Breast epithelium (tissue), 3 donors: Measurements from ENCODE around the gene CADPS.

Source experiments
- POLR2A ChIP-seq: fragments of 450-650 bp; IDR thresholded peaks from one replicate; pipeline ENCODE4 v1.6.1; 2016; ENCODE audit warnings: antibody characterized with exemption, mild to moderate bottlenecking, moderate library complexity
- TF ChIP-seq, protein P1 (sequence below), 3 donors: fragments of 450-650 bp; IDR thresholded peaks; one replicate each; pipeline ENCODE4 v1.5.1; 2016 to 2017; ENCODE audit warnings: antibody characterized with exemption in 3 of 3, mild to moderate bottlenecking in 3 of 3, moderate library complexity in 3 of 3

DNA sequence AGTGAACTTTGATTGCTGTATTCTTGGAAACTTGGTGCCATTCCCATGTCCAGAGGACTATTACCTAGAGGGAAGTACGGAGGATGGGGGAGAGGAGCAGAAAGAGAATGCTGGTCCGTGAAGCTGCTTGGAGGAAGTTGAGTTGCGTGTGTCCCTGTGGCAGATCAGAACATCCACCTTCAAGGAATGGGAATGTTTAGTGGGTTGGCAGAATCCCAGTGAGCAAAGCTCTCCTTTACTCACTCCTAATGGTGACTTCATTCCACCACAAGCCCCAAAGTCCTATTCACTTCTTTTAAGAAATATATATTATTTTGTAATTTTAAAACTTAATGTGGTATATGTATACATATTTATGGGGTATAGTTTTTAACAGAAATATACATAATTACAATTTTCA lies 254.0 kb downstream of the CADPS start:
- TF ChIP-seq, protein P1, sequence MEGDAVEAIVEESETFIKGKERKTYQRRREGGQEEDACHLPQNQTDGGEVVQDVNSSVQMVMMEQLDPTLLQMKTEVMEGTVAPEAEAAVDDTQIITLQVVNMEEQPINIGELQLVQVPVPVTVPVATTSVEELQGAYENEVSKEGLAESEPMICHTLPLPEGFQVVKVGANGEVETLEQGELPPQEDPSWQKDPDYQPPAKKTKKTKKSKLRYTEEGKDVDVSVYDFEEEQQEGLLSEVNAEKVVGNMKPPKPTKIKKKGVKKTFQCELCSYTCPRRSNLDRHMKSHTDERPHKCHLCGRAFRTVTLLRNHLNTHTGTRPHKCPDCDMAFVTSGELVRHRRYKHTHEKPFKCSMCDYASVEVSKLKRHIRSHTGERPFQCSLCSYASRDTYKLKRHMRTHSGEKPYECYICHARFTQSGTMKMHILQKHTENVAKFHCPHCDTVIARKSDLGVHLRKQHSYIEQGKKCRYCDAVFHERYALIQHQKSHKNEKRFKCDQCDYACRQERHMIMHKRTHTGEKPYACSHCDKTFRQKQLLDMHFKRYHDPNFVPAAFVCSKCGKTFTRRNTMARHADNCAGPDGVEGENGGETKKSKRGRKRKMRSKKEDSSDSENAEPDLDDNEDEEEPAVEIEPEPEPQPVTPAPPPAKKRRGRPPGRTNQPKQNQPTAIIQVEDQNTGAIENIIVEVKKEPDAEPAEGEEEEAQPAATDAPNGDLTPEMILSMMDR (IDR thresholded peaks at IDR 0.05): no peak
- no peak for TF ChIP-seq POLR2A
